WTC11 (cell line): ENCODE results near the gene LYRM1.

Experiments
- TF ChIP-seq, protein P1 (sequence below): fragments of 200-600 bp; IDR thresholded peaks from 2 replicates; pipeline ENCODE4 v1.8.0; 2022; ENCODE audit warnings: antibody characterized with exemption
- TF ChIP-seq, protein P2 (sequence below): sonication (generic); formaldehyde crosslinking; IDR thresholded peaks from 2 replicates; pipeline ENCODE4 v1.8.0; 2023; ENCODE audit warnings: missing genetic modification reagents, mild to moderate bottlenecking, borderline replicate concordance
- TF ChIP-seq, protein P3 (sequence below): sonication (generic); formaldehyde crosslinking; conservative IDR thresholded peaks from 2 replicates; pipeline ENCODE4 v1.8.1; 2022; ENCODE audit warnings: mild to moderate bottlenecking, missing genetic modification reagents
- TF ChIP-seq, protein P4 (sequence below): sonication (generic); formaldehyde crosslinking; IDR thresholded peaks from 2 replicates; pipeline ENCODE4 v1.8.0; 2022; ENCODE audit warnings: mild to moderate bottlenecking, missing genetic modification reagents
- TF ChIP-seq, protein P5 (sequence below): sonication (generic); formaldehyde crosslinking; IDR thresholded peaks from 2 replicates; pipeline ENCODE4 v1.8.1; 2022; ENCODE audit warnings: mild to moderate bottlenecking, moderate library complexity, missing genetic modification reagents
- TF ChIP-seq, protein P6 (sequence below): sonication (generic); formaldehyde crosslinking; IDR thresholded peaks from 2 replicates; pipeline ENCODE4 v1.8.1; 2023; ENCODE audit warnings: mild to moderate bottlenecking, moderate library complexity, missing genetic modification reagents

DNA sequence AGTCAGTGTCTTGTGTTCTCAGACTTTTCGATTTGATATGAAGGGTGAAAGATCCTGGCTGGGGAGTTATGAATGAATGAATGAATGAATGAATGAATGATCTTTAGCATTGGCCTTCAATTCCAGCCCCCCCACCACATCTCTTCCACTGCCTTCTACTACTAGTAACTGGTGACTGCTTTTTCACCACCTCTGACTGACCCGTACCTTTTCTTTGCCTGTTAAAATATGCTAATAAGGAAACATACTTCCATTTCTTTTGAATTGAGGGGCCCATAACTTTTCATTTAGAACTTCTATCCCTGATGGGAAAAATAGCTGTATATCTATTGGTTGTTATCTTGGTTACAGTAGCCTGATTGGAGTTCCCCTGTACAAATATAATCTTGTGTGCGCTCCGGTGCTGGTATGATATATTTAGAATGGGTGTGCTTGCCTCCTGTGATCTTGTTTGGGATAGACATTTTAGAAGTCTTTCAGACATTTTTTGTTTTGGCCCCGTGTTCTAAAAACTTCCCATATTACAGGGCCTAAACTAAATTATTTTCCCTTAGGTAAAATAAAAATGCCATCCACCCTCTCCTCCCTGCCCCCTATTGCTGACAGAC, 3.4 kb downstream of the LYRM1 start:
- TF ChIP-seq, protein P1, sequence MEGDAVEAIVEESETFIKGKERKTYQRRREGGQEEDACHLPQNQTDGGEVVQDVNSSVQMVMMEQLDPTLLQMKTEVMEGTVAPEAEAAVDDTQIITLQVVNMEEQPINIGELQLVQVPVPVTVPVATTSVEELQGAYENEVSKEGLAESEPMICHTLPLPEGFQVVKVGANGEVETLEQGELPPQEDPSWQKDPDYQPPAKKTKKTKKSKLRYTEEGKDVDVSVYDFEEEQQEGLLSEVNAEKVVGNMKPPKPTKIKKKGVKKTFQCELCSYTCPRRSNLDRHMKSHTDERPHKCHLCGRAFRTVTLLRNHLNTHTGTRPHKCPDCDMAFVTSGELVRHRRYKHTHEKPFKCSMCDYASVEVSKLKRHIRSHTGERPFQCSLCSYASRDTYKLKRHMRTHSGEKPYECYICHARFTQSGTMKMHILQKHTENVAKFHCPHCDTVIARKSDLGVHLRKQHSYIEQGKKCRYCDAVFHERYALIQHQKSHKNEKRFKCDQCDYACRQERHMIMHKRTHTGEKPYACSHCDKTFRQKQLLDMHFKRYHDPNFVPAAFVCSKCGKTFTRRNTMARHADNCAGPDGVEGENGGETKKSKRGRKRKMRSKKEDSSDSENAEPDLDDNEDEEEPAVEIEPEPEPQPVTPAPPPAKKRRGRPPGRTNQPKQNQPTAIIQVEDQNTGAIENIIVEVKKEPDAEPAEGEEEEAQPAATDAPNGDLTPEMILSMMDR, result no peak
- TF ChIP-seq, protein P2, sequence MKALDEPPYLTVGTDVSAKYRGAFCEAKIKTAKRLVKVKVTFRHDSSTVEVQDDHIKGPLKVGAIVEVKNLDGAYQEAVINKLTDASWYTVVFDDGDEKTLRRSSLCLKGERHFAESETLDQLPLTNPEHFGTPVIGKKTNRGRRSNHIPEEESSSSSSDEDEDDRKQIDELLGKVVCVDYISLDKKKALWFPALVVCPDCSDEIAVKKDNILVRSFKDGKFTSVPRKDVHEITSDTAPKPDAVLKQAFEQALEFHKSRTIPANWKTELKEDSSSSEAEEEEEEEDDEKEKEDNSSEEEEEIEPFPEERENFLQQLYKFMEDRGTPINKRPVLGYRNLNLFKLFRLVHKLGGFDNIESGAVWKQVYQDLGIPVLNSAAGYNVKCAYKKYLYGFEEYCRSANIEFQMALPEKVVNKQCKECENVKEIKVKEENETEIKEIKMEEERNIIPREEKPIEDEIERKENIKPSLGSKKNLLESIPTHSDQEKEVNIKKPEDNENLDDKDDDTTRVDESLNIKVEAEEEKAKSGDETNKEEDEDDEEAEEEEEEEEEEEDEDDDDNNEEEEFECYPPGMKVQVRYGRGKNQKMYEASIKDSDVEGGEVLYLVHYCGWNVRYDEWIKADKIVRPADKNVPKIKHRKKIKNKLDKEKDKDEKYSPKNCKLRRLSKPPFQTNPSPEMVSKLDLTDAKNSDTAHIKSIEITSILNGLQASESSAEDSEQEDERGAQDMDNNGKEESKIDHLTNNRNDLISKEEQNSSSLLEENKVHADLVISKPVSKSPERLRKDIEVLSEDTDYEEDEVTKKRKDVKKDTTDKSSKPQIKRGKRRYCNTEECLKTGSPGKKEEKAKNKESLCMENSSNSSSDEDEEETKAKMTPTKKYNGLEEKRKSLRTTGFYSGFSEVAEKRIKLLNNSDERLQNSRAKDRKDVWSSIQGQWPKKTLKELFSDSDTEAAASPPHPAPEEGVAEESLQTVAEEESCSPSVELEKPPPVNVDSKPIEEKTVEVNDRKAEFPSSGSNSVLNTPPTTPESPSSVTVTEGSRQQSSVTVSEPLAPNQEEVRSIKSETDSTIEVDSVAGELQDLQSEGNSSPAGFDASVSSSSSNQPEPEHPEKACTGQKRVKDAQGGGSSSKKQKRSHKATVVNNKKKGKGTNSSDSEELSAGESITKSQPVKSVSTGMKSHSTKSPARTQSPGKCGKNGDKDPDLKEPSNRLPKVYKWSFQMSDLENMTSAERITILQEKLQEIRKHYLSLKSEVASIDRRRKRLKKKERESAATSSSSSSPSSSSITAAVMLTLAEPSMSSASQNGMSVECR, result no peak
- TF ChIP-seq, protein P3, sequence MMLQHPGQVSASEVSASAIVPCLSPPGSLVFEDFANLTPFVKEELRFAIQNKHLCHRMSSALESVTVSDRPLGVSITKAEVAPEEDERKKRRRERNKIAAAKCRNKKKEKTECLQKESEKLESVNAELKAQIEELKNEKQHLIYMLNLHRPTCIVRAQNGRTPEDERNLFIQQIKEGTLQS (CRISPR knock-in tag), result no peak
- TF ChIP-seq, protein P4, sequence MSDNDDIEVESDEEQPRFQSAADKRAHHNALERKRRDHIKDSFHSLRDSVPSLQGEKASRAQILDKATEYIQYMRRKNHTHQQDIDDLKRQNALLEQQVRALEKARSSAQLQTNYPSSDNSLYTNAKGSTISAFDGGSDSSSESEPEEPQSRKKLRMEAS (CRISPR knock-in tag), result no peak
- TF ChIP-seq, protein P5, sequence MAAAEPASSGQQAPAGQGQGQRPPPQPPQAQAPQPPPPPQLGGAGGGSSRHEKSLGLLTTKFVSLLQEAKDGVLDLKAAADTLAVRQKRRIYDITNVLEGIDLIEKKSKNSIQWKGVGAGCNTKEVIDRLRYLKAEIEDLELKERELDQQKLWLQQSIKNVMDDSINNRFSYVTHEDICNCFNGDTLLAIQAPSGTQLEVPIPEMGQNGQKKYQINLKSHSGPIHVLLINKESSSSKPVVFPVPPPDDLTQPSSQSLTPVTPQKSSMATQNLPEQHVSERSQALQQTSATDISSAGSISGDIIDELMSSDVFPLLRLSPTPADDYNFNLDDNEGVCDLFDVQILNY (CRISPR knock-in tag), result no peak
- TF ChIP-seq, protein P6, sequence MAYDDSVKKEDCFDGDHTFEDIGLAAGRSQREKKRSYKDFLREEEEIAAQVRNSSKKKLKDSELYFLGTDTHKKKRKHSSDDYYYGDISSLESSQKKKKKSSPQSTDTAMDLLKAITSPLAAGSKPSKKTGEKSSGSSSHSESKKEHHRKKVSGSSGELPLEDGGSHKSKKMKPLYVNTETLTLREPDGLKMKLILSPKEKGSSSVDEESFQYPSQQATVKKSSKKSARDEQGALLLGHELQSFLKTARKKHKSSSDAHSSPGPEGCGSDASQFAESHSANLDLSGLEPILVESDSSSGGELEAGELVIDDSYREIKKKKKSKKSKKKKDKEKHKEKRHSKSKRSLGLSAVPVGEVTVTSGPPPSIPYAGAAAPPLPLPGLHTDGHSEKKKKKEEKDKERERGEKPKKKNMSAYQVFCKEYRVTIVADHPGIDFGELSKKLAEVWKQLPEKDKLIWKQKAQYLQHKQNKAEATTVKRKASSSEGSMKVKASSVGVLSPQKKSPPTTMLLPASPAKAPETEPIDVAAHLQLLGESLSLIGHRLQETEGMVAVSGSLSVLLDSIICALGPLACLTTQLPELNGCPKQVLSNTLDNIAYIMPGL, result no peak
